ENCODE measurements around the gene PPP1R14C. TPM values are rescaled to one million over a fixed set of nuclear protein-coding genes. Genes with fewer than 3 reads are reported as not detected.
"Not testable (repeated sequence)": the region's sequence is repeated elsewhere in the genome, so short reads cannot be mapped to it uniquely, and the experiment has no call there.

Gene PPP1R14C
- polyA plus RNA-seq, 1 donor = 2.9 TPM

GRCh38 chr6:150134280-150134920 is 8.4 kb upstream of the PPP1R14C start:
- H3K27ac ChIP-seq (ENCODE audit: low read length) = peak overlapping the region; percentile 71
- no peaks in the 10 kb centered on the region for H3K27me3 ChIP-seq (ENCODE audit: control insufficient read depth, insufficient read depth, low read length)
- H3K36me3 ChIP-seq (ENCODE audit: control insufficient read depth, insufficient read depth, low read length) = no peaks in the 10 kb centered on the region
- peak; percentile 72 to 85 for DNase-seq
- WGBS (ENCODE audit: insufficient coverage, low lambda C conversion rate) = no CpG with 5 or more reads among the region's 7 CpGs
- H3K4me3 ChIP-seq (ENCODE audit: low read length) = no peak overlapping the region
- peaks cover 12% of the 10 kb centered on the region for H3K4me1 ChIP-seq (ENCODE audit: control insufficient read depth, insufficient read depth, low read length)
- H3K9me3 ChIP-seq (ENCODE audit: control insufficient read depth, low read depth, low read length) = no peaks in the 10 kb centered on the region

GRCh38 chr6:150137711-150138110 is 5.1 kb upstream of the PPP1R14C start:
- H3K36me3 ChIP-seq (ENCODE audit: control insufficient read depth, insufficient read depth, low read length); H3K27ac ChIP-seq (ENCODE audit: low read length); H3K9me3 ChIP-seq (ENCODE audit: control insufficient read depth, low read depth, low read length); H3K4me3 ChIP-seq (ENCODE audit: low read length); DNase-seq: not testable (repeated sequence)
- no CpG with 5 or more reads among the region's 3 CpGs for WGBS (ENCODE audit: insufficient coverage, low lambda C conversion rate)
- H3K27me3 ChIP-seq (ENCODE audit: control insufficient read depth, insufficient read depth, low read length) = peaks cover 25% of the 10 kb centered on the region
- H3K4me1 ChIP-seq (ENCODE audit: control insufficient read depth, insufficient read depth, low read length) = peaks cover 12% of the 10 kb centered on the region

- no peak overlapping the region for H3K4me3 ChIP-seq (ENCODE audit: low read length)
- peaks cover 13% of the 10 kb centered on the region for H3K4me1 ChIP-seq (ENCODE audit: control insufficient read depth, insufficient read depth, low read length)
- 63% methylated on average over 6 of the region's 7 CpGs for WGBS (ENCODE audit: insufficient coverage, low lambda C conversion rate)
- no peak for DNase-seq
- H3K27ac ChIP-seq (ENCODE audit: low read length) = no peak overlapping the region
- H3K36me3 ChIP-seq (ENCODE audit: control insufficient read depth, insufficient read depth, low read length) = no peaks in the 10 kb centered on the region
- peaks cover 32% of the 10 kb centered on the region for H3K27me3 ChIP-seq (ENCODE audit: control insufficient read depth, insufficient read depth, low read length)
- H3K9me3 ChIP-seq (ENCODE audit: control insufficient read depth, low read depth, low read length) = peaks cover 4% of the 10 kb centered on the region
These were observed 4.2 kb upstream of the PPP1R14C start for GRCh38 chr6:150138638-150139037.

GRCh38 chr6:150139533-150139932 is 3.3 kb upstream of the PPP1R14C start:
- no peak for DNase-seq
- WGBS (ENCODE audit: insufficient coverage, low lambda C conversion rate) = 40% methylated on average over 1 of the region's 3 CpGs
- H3K27ac ChIP-seq (ENCODE audit: low read length) = no peak overlapping the region
- H3K36me3 ChIP-seq (ENCODE audit: control insufficient read depth, insufficient read depth, low read length) = no peaks in the 10 kb centered on the region
- peaks cover 4% of the 10 kb centered on the region for H3K9me3 ChIP-seq (ENCODE audit: control insufficient read depth, low read depth, low read length)
- H3K4me1 ChIP-seq (ENCODE audit: control insufficient read depth, insufficient read depth, low read length) = peaks cover 11% of the 10 kb centered on the region
- peaks cover 41% of the 10 kb centered on the region for H3K27me3 ChIP-seq (ENCODE audit: control insufficient read depth, insufficient read depth, low read length)
- H3K4me3 ChIP-seq (ENCODE audit: low read length) = no peak overlapping the region

GRCh38 chr6:150140236-150140969 is 2.4 kb upstream of the PPP1R14C start:
- peaks cover 6% of the 10 kb centered on the region for H3K4me1 ChIP-seq (ENCODE audit: control insufficient read depth, insufficient read depth, low read length)
- H3K27ac ChIP-seq (ENCODE audit: low read length) = no peak overlapping the region
- WGBS (ENCODE audit: insufficient coverage, low lambda C conversion rate) = 87% methylated on average over 3 of the region's 6 CpGs
- H3K36me3 ChIP-seq (ENCODE audit: control insufficient read depth, insufficient read depth, low read length) = no peaks in the 10 kb centered on the region
- no peak overlapping the region for H3K4me3 ChIP-seq (ENCODE audit: low read length)
- H3K27me3 ChIP-seq (ENCODE audit: control insufficient read depth, insufficient read depth, low read length) = peaks cover 50% of the 10 kb centered on the region
- no peak for DNase-seq
- peaks cover 4% of the 10 kb centered on the region for H3K9me3 ChIP-seq (ENCODE audit: control insufficient read depth, low read depth, low read length)

GRCh38 chr6:150142097-150142669 is 661 bp upstream of the PPP1R14C start:
- H3K27me3 ChIP-seq (ENCODE audit: control insufficient read depth, insufficient read depth, low read length) = peaks cover 63% of the 10 kb centered on the region
- peaks cover 4% of the 10 kb centered on the region for H3K9me3 ChIP-seq (ENCODE audit: control insufficient read depth, low read depth, low read length)
- peak overlapping the region; percentile 21 for H3K4me3 ChIP-seq (ENCODE audit: low read length)
- peak in 1 of 2 donors; percentile 33 for DNase-seq
- no CpG with 5 or more reads among the region's 25 CpGs for WGBS (ENCODE audit: insufficient coverage, low lambda C conversion rate)
- H3K36me3 ChIP-seq (ENCODE audit: control insufficient read depth, insufficient read depth, low read length) = no peaks in the 10 kb centered on the region
- H3K4me1 ChIP-seq (ENCODE audit: control insufficient read depth, insufficient read depth, low read length) = peaks cover 6% of the 10 kb centered on the region
- no peak overlapping the region for H3K27ac ChIP-seq (ENCODE audit: low read length)

- H3K27ac ChIP-seq (ENCODE audit: low read length) = no peak overlapping the region
- H3K4me3 ChIP-seq (ENCODE audit: low read length) = peak overlapping the region; percentile 38
- WGBS (ENCODE audit: insufficient coverage, low lambda C conversion rate) = no CpG with 5 or more reads among the region's 53 CpGs
- peaks cover 6% of the 10 kb centered on the region for H3K4me1 ChIP-seq (ENCODE audit: control insufficient read depth, insufficient read depth, low read length)
- H3K36me3 ChIP-seq (ENCODE audit: control insufficient read depth, insufficient read depth, low read length) = no peaks in the 10 kb centered on the region
- peaks cover 4% of the 10 kb centered on the region for H3K9me3 ChIP-seq (ENCODE audit: control insufficient read depth, low read depth, low read length)
- DNase-seq = peak in 1 of 2 donors; percentile 32
- H3K27me3 ChIP-seq (ENCODE audit: control insufficient read depth, insufficient read depth, low read length) = peaks cover 63% of the 10 kb centered on the region
These were observed 861 bp downstream of the PPP1R14C start for GRCh38 chr6:150143516-150144293.

GRCh38 chr6:150144294-150144868 is 1.5 kb downstream of the PPP1R14C start:
- peaks cover 6% of the 10 kb centered on the region for H3K4me1 ChIP-seq (ENCODE audit: control insufficient read depth, insufficient read depth, low read length)
- H3K36me3 ChIP-seq (ENCODE audit: control insufficient read depth, insufficient read depth, low read length) = no peaks in the 10 kb centered on the region
- H3K4me3 ChIP-seq (ENCODE audit: low read length) = peak overlapping the region; percentile 38
- WGBS (ENCODE audit: insufficient coverage, low lambda C conversion rate) = 40% methylated on average over 1 of the region's 6 CpGs
- H3K27ac ChIP-seq (ENCODE audit: low read length) = no peak overlapping the region
- H3K27me3 ChIP-seq (ENCODE audit: control insufficient read depth, insufficient read depth, low read length) = peaks cover 64% of the 10 kb centered on the region
- DNase-seq = peak in 1 of 2 donors; percentile 17
- H3K9me3 ChIP-seq (ENCODE audit: control insufficient read depth, low read depth, low read length) = peaks cover 4% of the 10 kb centered on the region

- H3K27ac ChIP-seq (ENCODE audit: low read length) = no peak overlapping the region
- no peaks in the 10 kb centered on the region for H3K36me3 ChIP-seq (ENCODE audit: control insufficient read depth, insufficient read depth, low read length)
- H3K4me1 ChIP-seq (ENCODE audit: control insufficient read depth, insufficient read depth, low read length) = peaks cover 6% of the 10 kb centered on the region
- H3K4me3 ChIP-seq (ENCODE audit: low read length) = no peak overlapping the region
- WGBS (ENCODE audit: insufficient coverage, low lambda C conversion rate) = no CpG with 5 or more reads among the region's 3 CpGs
- H3K27me3 ChIP-seq (ENCODE audit: control insufficient read depth, insufficient read depth, low read length) = peaks cover 66% of the 10 kb centered on the region
- no peak for DNase-seq
- peaks cover 4% of the 10 kb centered on the region for H3K9me3 ChIP-seq (ENCODE audit: control insufficient read depth, low read depth, low read length)
These were observed 2.6 kb downstream of the PPP1R14C start for GRCh38 chr6:150145427-150145826.

- H3K36me3 ChIP-seq (ENCODE audit: control insufficient read depth, insufficient read depth, low read length) = no peaks in the 10 kb centered on the region
- peaks cover 66% of the 10 kb centered on the region for H3K27me3 ChIP-seq (ENCODE audit: control insufficient read depth, insufficient read depth, low read length)
- peaks cover 4% of the 10 kb centered on the region for H3K9me3 ChIP-seq (ENCODE audit: control insufficient read depth, low read depth, low read length)
- peaks cover 6% of the 10 kb centered on the region for H3K4me1 ChIP-seq (ENCODE audit: control insufficient read depth, insufficient read depth, low read length)
- no peak overlapping the region for H3K27ac ChIP-seq (ENCODE audit: low read length)
- no peak overlapping the region for H3K4me3 ChIP-seq (ENCODE audit: low read length)
- DNase-seq = no peak
These were observed 3.0 kb downstream of the PPP1R14C start for GRCh38 chr6:150145830-150146229.
